C4-2B (cell line): ENCODE measurements around the gene ERFE.

ENCODE experiments used
- CTCF ChIP-seq: fragments of 450-650 bp; conservative IDR thresholded peaks from 2 replicates; pipeline ENCODE4 v1.5.1; 2017; ENCODE audit warnings: mild to moderate bottlenecking
- ZFX ChIP-seq: fragments of 450-650 bp; IDR thresholded peaks from 2 replicates; pipeline ENCODE4 v1.6.1; 2017

- TF ChIP-seq CTCF (no peak), ZFX (no peak)
Observed at GRCh38 chr2:238128534-238129001, 30.2 kb upstream of the ERFE start.
